ENCODE measurements around the gene NECAB3.
"Not testable (repeated sequence)": the region's sequence is repeated elsewhere in the genome, so short reads cannot be mapped to it uniquely, and the experiment has no call there.

Gene NECAB3

GRCh38 chr20:33648396-33649004 lies 25.7 kb downstream of the NECAB3 start:
- DNase-seq, result no peak

- no peak for DNase-seq
Measured at GRCh38 chr20:33647603-33648395, 26.4 kb downstream of the NECAB3 start.

DNA sequence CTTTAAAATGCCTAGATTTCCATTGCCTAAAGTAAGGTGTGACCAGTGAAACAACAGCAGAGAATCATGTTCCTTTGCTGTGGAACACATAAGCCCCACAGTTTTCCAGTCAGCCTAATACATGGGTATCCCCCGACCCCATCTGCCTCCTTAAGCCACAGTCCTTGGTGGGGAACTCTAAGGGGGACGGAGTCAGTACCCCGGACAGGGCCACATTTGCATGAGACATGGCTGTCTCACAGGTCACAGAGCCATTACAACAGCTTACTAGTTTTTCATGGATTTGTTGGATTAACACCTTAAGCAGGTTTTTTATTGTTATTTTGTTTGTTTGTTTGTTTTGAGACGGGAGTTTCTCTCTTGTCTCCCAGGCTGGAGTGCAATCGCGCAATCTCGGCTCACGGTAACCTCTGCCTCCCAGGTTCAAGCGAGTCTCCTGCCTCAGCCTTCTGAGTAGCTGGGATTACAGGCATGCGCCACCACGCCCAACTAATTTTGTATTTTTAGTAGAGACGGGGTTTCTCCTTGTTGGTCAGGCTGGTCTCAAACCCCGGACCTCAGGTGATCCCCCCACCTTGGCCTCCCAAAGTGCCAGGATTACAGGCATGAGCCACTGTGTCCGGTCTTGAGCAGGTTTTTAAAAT lies 27.1 kb downstream of the NECAB3 start:
- DNase-seq, result not testable (repeated sequence)

DNA sequence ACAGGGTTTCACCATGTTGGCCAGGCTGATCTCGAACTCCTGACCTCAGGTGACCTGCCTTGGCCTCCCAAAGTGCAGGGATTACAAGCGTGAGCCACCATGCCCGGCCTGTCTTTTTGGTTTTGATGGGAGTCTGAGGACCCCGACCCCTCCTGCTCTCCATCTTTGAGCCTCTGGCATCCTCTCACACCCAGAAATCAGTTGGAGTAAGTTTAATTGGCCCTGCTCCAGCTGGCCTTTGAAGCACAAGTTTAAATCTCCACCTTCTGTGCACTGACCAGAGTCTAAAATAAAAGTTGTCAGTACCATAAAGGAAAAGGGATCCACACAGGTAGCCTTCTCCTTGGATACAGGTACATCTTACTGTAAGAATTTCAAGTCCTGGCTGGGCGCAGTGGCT lies 28.0 kb downstream of the NECAB3 start:
- DNase-seq, result no peak

DNA sequence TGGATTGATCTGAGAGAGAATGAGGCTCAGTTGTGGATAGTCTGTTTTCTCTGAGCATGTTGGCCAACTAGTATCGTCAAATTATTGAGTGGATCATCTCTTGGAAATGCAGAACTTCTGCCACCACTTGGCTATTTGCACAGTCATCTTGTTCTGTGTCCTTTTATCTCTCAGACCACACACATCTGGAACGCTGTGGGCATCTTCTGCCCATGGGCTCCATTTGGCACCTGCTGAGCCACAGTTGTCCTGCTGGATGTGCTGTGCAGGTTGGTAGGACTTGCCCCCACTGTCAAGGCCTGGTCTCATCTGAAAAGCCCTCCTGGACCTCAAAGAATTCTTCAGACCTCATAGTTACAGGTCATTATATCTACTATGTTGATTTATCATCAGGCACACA lies 28.8 kb downstream of the NECAB3 start:
- no peak for DNase-seq

GRCh38 chr20:33645072-33645358 lies 29.2 kb downstream of the NECAB3 start:
- no peak for DNase-seq

DNA sequence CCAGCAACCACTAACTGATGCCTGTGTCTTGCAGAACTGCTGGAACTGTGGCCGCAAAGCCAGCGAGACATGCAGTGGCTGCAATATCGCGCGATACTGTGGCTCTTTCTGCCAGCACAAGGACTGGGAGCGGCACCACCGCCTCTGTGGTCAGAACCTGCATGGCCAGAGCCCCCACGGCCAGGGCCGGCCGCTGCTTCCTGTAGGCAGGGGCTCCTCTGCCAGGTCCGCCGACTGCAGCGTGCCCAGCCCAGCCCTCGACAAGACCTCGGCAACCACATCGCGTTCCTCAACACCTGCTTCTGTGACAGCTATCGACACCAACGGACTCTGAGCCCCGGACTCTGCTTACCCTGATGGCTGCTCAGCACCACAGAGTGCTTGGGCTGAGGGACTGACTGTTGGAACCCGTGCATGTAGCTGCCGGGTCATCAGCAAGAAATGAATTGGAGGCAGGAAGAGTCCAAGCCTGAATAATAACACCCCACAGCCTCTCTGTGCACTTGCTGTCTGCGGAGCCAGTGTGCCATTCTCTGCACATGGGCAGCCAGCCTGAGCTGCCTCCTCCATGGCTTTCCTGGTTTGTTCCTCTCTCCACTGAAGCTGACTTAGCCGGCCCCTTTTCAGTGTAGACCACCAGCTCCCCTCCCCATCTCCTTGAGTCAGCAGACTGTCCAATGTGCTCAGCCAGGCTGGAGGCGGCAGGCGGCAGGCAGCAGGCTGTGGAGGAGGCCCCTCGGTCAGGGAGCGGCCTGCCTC lies 29.7 kb downstream of the NECAB3 start:
- DNase-seq, result no peak

DNA sequence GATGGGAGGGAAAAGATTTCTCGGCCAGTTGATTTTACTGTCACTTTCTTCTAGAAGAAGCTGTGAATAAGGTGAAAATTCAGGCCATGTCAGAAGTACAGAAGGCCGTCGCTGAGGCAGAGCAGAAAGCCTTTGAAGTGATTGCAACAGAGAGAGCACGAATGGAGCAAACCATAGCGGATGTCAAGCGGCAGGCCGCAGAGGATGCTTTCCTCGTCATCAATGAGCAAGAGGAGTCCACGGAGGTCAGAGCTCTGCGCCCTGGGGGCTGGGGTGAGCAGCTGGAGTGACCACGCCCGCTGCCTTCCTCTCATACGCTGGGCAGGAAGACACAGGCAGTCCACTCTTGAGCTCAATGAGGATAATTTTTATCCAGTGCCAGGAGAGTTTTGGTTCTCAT lies 33.9 kb downstream of the NECAB3 start:
- DNase-seq, result no peak

DNA sequence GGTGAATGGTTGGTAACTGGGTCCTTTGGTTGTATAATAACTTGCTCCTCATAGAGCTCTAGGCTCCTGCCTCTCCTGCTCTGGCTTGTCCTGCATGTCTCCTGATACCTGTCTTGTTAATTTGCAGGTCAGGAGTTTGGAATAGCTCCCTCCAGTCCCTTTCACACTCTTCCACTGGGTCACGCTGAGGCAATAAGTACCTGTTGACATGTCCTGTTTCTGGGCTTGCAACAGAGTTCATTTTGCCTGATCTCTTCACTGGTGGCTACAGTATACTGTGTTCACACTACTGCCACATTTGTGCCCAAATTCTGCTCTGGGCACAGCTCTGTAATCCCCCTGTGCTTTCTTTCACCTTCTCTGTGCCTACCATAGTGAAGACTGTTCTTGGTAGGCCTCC lies 37.5 kb downstream of the NECAB3 start:
- no peak for DNase-seq

GRCh38 chr20:33635341-33635740 lies 38.9 kb downstream of the NECAB3 start:
- DNase-seq, result no peak

DNA sequence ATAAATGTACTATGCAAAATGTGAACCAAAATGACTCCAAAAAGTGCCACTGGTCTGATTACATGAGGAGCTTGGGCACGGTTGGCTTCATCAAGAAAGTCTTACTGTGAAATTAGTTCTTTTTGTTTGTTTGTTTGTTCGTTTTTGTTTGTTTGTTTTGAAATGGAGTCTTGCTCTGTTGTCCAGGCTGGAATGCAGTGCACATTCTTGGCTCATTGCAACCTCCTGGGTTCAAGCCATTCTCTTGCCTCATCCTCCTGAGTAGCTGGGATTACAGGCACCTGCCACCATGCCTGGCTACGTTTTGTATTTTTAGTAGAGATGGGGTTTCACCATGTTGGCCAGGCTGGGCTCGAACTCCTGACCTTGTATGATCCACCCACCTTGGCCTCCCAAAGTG lies 42.3 kb downstream of the NECAB3 start:
- not testable (repeated sequence) for DNase-seq

GRCh38 chr20:33630507-33630906 lies 43.7 kb downstream of the NECAB3 start:
- no peak for DNase-seq

DNA sequence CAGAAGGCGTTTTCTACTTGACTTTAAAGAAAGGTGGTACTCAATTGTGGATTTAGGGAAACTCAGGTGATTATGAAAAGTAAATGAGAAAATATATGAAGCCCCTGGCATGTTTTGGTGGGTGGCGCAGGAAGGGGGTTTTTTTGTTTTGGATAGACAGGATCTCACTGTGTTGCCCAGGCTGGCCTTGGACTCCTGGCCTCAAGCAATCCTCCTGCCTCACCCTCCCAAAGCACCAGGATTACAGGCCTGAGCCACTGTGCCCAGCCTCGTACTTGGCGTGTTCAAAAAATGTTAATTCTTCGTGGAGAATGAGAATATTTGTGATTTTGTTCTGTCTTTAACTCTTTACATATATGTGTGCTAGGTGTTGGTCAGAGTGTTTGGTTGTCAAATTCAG lies 44.2 kb downstream of the NECAB3 start:
- DNase-seq, result no peak

- no peak for DNase-seq
Measured at GRCh38 chr20:33629533-33629932, 44.7 kb downstream of the NECAB3 start.

DNA sequence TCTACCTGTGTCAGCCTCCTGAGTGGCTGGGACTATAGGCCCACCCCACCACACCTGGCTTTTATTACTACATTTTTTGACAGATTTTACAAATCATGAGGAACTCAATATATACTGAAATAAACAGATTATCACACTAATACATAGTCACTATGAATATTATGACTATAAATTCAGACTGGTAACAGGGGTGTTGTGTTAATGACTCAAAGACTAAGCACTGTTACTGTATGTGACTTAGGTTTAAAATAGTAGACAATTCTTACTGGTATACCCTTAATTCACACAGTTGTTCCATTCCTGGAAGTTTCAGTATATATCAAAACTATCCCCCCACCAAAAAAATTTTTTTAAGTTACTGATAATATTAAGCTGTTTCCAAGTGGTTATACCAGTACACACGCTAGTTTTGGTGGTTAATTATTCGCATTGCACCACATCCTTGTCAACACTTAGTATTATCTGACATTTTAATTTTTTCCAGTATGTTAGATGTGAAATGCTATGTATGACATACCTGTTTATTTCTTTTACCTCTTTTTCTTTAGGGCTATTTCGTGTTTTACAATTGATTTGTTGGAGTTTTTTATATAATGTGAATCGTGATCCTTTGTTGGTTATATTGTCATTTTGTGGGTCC lies 46.5 kb downstream of the NECAB3 start:
- DNase-seq, result no peak

- DNase-seq, result no peak
Measured at GRCh38 chr20:33626190-33626589, 48.0 kb downstream of the NECAB3 start.

DNA sequence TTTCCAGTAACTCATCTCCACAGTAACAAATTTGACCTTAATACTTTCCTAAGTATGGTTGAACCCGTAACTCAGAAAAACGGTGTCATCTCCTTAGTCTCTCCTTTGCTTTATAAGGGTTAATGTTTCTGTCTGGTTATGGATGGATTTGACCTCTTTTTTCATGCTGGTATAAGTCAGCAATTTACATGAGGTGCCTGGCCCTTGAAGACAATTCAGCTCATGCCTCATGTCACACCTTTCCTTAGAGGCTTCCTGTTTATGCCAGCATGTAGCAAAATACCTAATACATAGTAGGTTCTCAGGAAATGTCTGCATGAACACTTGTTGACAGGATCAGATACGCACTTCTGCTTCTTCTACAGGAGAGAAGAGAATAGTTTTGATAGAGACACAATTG lies 49.8 kb downstream of the NECAB3 start:
- no peak for DNase-seq

GRCh38 chr20:33622705-33623365 lies 51.4 kb downstream of the NECAB3 start:
- no peak for DNase-seq

GRCh38 chr20:33621717-33622400 lies 52.4 kb downstream of the NECAB3 start:
- no peak for DNase-seq

- DNase-seq, result no peak
Measured at GRCh38 chr20:33612001-33612400, 62.2 kb downstream of the NECAB3 start.

- no peak for DNase-seq
Measured at GRCh38 chr20:33611106-33611505, 63.1 kb downstream of the NECAB3 start.

DNA sequence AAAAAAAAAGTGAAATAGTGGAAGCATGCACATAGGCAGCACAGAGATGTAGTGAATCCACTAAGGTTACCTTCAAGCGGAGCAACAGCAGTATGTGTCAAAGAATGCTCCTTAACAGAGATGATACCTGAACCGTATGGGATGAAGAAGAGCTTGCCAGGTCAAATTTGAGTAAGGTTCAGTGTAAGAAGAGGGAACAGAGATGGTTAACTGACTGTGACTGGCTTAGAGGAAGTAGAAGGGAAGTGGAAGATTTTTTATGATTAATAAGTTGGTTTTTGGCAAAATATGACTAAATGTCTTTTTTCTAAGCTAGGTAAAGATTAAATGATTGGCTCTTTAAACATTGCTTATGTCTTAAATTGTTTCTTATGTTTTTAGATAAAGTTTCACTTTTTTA lies 64.7 kb downstream of the NECAB3 start:
- DNase-seq, result no peak

Data from suppressor macrophage treated with lipopolysaccharide for 4 hours (primary cell).